Esophagus muscularis mucosa (tissue), 4 donors: ENCODE results near the gene PAM.

ENCODE experiments used
- CTCF ChIP-seq, 3 experiments: fragments of 200-600 bp in 2 of 3; fragments of 450-650 bp in 1 of 3; sonication (generic) in 2 of 3; IDR thresholded peaks; one replicate each; pipeline ENCODE4 v1.5.1; 2017 to 2019; ENCODE audit warnings: antibody characterized with exemption in 3 of 3, mild to moderate bottlenecking in 2 of 3, moderate library complexity in 1 of 3
- EP300 ChIP-seq: sonication (generic); formaldehyde crosslinking; IDR thresholded peaks from one replicate; pipeline ENCODE4 v1.6.1; 2017; ENCODE audit warnings: antibody characterized with exemption
- POLR2A ChIP-seq: fragments of 450-650 bp; IDR thresholded peaks from one replicate; pipeline ENCODE4 v1.6.1; 2017; ENCODE audit warnings: antibody characterized with exemption, moderate library complexity, mild to moderate bottlenecking, low read depth
- POLR2AphosphoS5 ChIP-seq, 2 donors: sonication (generic); formaldehyde crosslinking; IDR thresholded peaks; one replicate each; pipeline ENCODE4 v1.6.1; 2017; ENCODE audit warnings: antibody characterized with exemption in 2 of 2

GRCh38 chr5:102790748-102791147, 35.6 kb downstream of the PAM start:
- TF ChIP-seq CTCF (IDR thresholded peaks at IDR 0.05): no peak
- TF ChIP-seq POLR2A: no peak
- no peak for TF ChIP-seq POLR2AphosphoS5 (IDR thresholded peaks at IDR 0.05)
- TF ChIP-seq EP300: no peak
